HepG2 (cell line): Measurements from ENCODE around the gene FAM180A. TPM values are rescaled to one million over a fixed set of nuclear protein-coding genes. Genes with fewer than 3 reads are reported as not detected.

Experiments
- ATAC-seq: fragments of 200-7000 bp; cut with Tn5 transposase; 3 replicates; pipeline ENCODE4 v1.9.1; 2020; ENCODE audit warnings: mild to moderate bottlenecking, moderate library complexity
- BruUV-seq: library from RNA; stranded (reverse); fragments of 400-500 nt; replicated peaks from 2 replicates; lab custom pipeline; 2021; lab: Mats Ljungman, UMichigan
- CTCF ChIA-PET: fragments of 300-600 bp; formaldehyde crosslinking; extraction: SDS; loops from one replicate; lab custom pipeline; 2021; ENCODE audit warnings: low total read pairs, inconsistent platforms, low intra/inter-chr PET ratio; lab: Yijun Ruan, JAX
- POLR2A ChIA-PET: fragments of 350-600 bp; sonication (Branson Sonifier 250); formaldehyde crosslinking; loops from one replicate; lab custom pipeline; 2020; ENCODE audit warnings: antibody characterized with exemption, inconsistent platforms; lab: Yijun Ruan, JAX
- DNase-seq: peaks from one replicate; pipeline ENCODE4 v3.0.0-alpha.2; 2015; ENCODE audit warnings: low spot score
- FAIRE-seq: peaks from 3 replicates; lab custom pipeline; 2011; peaks lifted over from hg19 to GRCh38; lab: Jason Lieb, UNC
- H2AFZ ChIP-seq: one replicate; pipeline ENCODE4 v1.6.1; 2011; ENCODE audit warnings: low read length, inconsistent platforms
- H3K27ac ChIP-seq: fragments of 300-600 bp; 3 replicates; pipeline ENCODE4 v1.8.0; 2011; ENCODE audit warnings: mixed run types, mild to moderate bottlenecking, mixed read lengths, low read length, inconsistent platforms; ENCODE audit not compliant: insufficient read depth; ENCODE audit errors: extremely low read length
- H3K27me3 ChIP-seq, 2 experiments: fragments of 200-600 bp in 1 of 2; 2 replicates in 1 of 2; 3 replicates in 1 of 2; pipeline versions ENCODE4 v1.6.0 to v1.8.0; 2011; ENCODE audit warnings: low read length in 2 of 2, mild to moderate bottlenecking in 2 of 2, moderate library complexity in 2 of 2, inconsistent platforms in 1 of 2; ENCODE audit not compliant: insufficient read depth in 2 of 2, control insufficient read depth in 1 of 2
- H3K36me3 ChIP-seq, 2 experiments: fragments of 200-600 bp in 1 of 2; replicated peaks in 1 of 2; 2 replicates in 1 of 2; 3 replicates in 1 of 2; pipeline versions ENCODE4 v1.5.1 to v1.8.0; 2011; ENCODE audit warnings: low read length in 2 of 2, inconsistent platforms in 1 of 2; ENCODE audit not compliant: insufficient read depth in 2 of 2, control insufficient read depth in 1 of 2
- H3K4me1 ChIP-seq: 2 replicates; pipeline ENCODE4 v1.5.1; 2012; ENCODE audit warnings: low read length, inconsistent platforms; ENCODE audit not compliant: insufficient read depth
- H3K4me2 ChIP-seq: 2 replicates; pipeline ENCODE4 v1.6.0; 2011; ENCODE audit warnings: low read depth, low read length, inconsistent platforms
- H3K4me3 ChIP-seq, 3 experiments: fragments of 200-600 bp in 1 of 3; sonication (generic), shearing (Covaris generic) in 1 of 3; replicated peaks in 1 of 3; 2 replicates each; pipeline ENCODE4 v1.5.1; 2011 to 2016; ENCODE audit warnings: low read length in 3 of 3, inconsistent platforms in 2 of 3, low read depth in 2 of 3, mild to moderate bottlenecking in 2 of 3, control low read depth in 1 of 3, mixed read lengths in 1 of 3; ENCODE audit not compliant: insufficient read depth in 1 of 3
- H3K79me2 ChIP-seq: one replicate; pipeline ENCODE4 v1.6.1; 2011; ENCODE audit warnings: low read length, inconsistent platforms; ENCODE audit not compliant: insufficient read depth
- H3K9ac ChIP-seq: 2 replicates; pipeline ENCODE4 v1.6.0; 2011; ENCODE audit warnings: mild to moderate bottlenecking, low read depth, low read length, inconsistent platforms; ENCODE audit not compliant: insufficient read depth
- H3K9me3 ChIP-seq: 2 replicates; pipeline ENCODE4 v1.5.1; 2012; ENCODE audit warnings: mild to moderate bottlenecking, low read length
- H4K20me1 ChIP-seq: 2 replicates; pipeline ENCODE4 v1.6.0; 2011; ENCODE audit warnings: inconsistent platforms, mild to moderate bottlenecking, low read length, moderate library complexity; ENCODE audit not compliant: insufficient read depth
- ARHGAP35 ChIP-seq: sonication (generic); formaldehyde crosslinking; IDR thresholded peaks from 2 replicates; pipeline ENCODE4 v1.9.0; 2022; ENCODE audit warnings: mild to moderate bottlenecking, inconsistent platforms, moderate library complexity, missing genetic modification reagents, borderline replicate concordance
- ETV6 ChIP-seq: sonication (generic); formaldehyde crosslinking; conservative IDR thresholded peaks from 2 replicates; pipeline ENCODE4 v1.4.0; 2020; ENCODE audit warnings: missing genetic modification reagents
- GZF1 ChIP-seq: sonication (generic); formaldehyde crosslinking; IDR thresholded peaks from 2 replicates; pipeline ENCODE4 v1.5.1; 2020; ENCODE audit warnings: mild to moderate bottlenecking, missing genetic modification reagents
- HOXA3 ChIP-seq: sonication (generic); formaldehyde crosslinking; IDR thresholded peaks from 2 replicates; pipeline ENCODE4 v1.5.0; 2020; ENCODE audit warnings: missing genetic modification reagents
- MAFF ChIP-seq: IDR thresholded peaks from 2 replicates; pipeline ENCODE4 v1.6.1; 2011; ENCODE audit warnings: low read depth, low read length, improper control_type of control experiment
- MIXL1 ChIP-seq: IDR thresholded peaks from 2 replicates; pipeline ENCODE4 v1.6.1; 2016
- NBN ChIP-seq: fragments of 450-650 bp; conservative IDR thresholded peaks from 2 replicates; pipeline ENCODE4 v1.6.1; 2017
- NFKBIZ ChIP-seq: IDR thresholded peaks from 2 replicates; pipeline ENCODE4 v1.6.1; 2018; ENCODE audit warnings: missing genetic modification reagents, missing compliant biosample characterization
- RBM39 ChIP-seq: fragments of 200-400 bp; formaldehyde crosslinking; IDR thresholded peaks from one replicate; pipeline ENCODE4 v1.6.1; 2018; ENCODE audit warnings: antibody characterized with exemption, mild to moderate bottlenecking, low read depth, low read length; ENCODE audit not compliant: poor library complexity, severe bottlenecking
- REL ChIP-seq: sonication (generic); formaldehyde crosslinking; conservative IDR thresholded peaks from 2 replicates; pipeline ENCODE4 v1.8.0; 2022; ENCODE audit warnings: mild to moderate bottlenecking, missing genetic modification reagents, moderate library complexity
- RELA ChIP-seq: sonication (generic); formaldehyde crosslinking; IDR thresholded peaks from 2 replicates; pipeline ENCODE4 v1.4.0; 2020; ENCODE audit warnings: missing genetic modification reagents
- SALL1 ChIP-seq: sonication (generic); formaldehyde crosslinking; IDR thresholded peaks from 2 replicates; pipeline ENCODE4 v1.8.0; 2022; ENCODE audit warnings: mild to moderate bottlenecking, missing genetic modification reagents
- TBX2 ChIP-seq: sonication (generic); formaldehyde crosslinking; IDR thresholded peaks from 2 replicates; pipeline ENCODE4 v1.5.0; 2020; ENCODE audit warnings: missing genetic modification reagents, mild to moderate bottlenecking, borderline replicate concordance
- ZBTB8A ChIP-seq: sonication (generic); formaldehyde crosslinking; IDR thresholded peaks from 2 replicates; pipeline ENCODE4 v1.4.0; 2020; ENCODE audit warnings: mild to moderate bottlenecking, low read depth, missing genetic modification reagents, borderline replicate concordance
- ZIK1 ChIP-seq: sonication (generic); formaldehyde crosslinking; IDR thresholded peaks from 2 replicates; pipeline ENCODE4 v1.5.0; 2020; ENCODE audit warnings: mild to moderate bottlenecking, low read depth, missing genetic modification reagents, borderline replicate concordance
- ZNF878 ChIP-seq: sonication (generic); formaldehyde crosslinking; IDR thresholded peaks from 2 replicates; pipeline ENCODE4 v1.8.1; 2023; ENCODE audit warnings: mild to moderate bottlenecking, missing genetic modification reagents, moderate library complexity
- ZSCAN21 ChIP-seq: sonication (generic); formaldehyde crosslinking; IDR thresholded peaks from 2 replicates; pipeline ENCODE4 v1.8.0; 2022; ENCODE audit warnings: mild to moderate bottlenecking, missing genetic modification reagents, moderate library complexity, borderline replicate concordance
- WGBS: methylation state at CpG from one replicate; pipeline ENCODE4 v1.1.6; 2017; ENCODE audit warnings: low lambda C conversion rate; 5-methylcytosine and 5-hydroxymethylcytosine counted together
- in situ Hi-C: cut with HindIII; loops from 2 replicates; pipeline ENCODE4 v1.10.0; 2017; ENCODE audit warnings: low pct_unique_long_range_greater_than_20kb; ENCODE audit not compliant: extremely low pct_ligation_motif_present
- intact Hi-C: fragments of 100-400 bp; cut with micrococcal nuclease; formaldehyde crosslinking; loops from one replicate; pipeline ENCODE4 v1.10.0; 2022; ENCODE audit not compliant: unreplicated experiment
- polyA plus RNA-seq, 8 experiments: library from polyadenylated mRNA; depleted of rRNA in 3 of 8; stranded (reverse) in 7 of 8; unstranded in 1 of 8; fragments of >200 nt; fragmentation: Illumina TruSeq in 4 of 8; extraction: Trizol in 4 of 8; gene quantifications; 2 replicates each; pipeline versions ENCODE4 v1.2.1 to v1.2.3, GENCODE V29; 2011 to 2016; ENCODE audit warnings: low read depth in 4 of 8, missing spikeins in 1 of 8, mixed read lengths in 1 of 8; ENCODE audit not compliant: insufficient read depth in 1 of 8
- total RNA-seq, 5 experiments: library from RNA; depleted of rRNA; stranded (reverse); fragments of >200 nt; fragmentation: Illumina TruSeq; extraction: Trizol; gene quantifications; 2 replicates each; pipeline ENCODE4 v1.2.3, GENCODE V29; 2016; ENCODE audit warnings: low read depth in 1 of 5
- TF ChIP-seq, protein P1 (sequence below): sonication (generic); formaldehyde crosslinking; IDR thresholded peaks from 2 replicates; pipeline ENCODE4 v1.9.0; 2022; ENCODE audit warnings: low read depth, missing genetic modification reagents

The FAM180A gene
- total and polyA plus RNA-seq, 2 of the 13 experiments (the other 11 are each of a cell fraction or from before 2014, with no cell fraction given): not detected

- TF ChIP-seq MAFF (no peak), SALL1 (CRISPR knock-in tag) (no peak)
These were observed 30.4 kb downstream of the FAM180A start (continued) for GRCh38 chr7:135718219-135718618.

GRCh38 chr7:135717693-135718092 is 30.9 kb downstream of the FAM180A start:
- H3K4me1 ChIP-seq: peaks cover 5% of the 10 kb centered on the region; the same call in 1 of the 2 replicates
- no peak for TF ChIP-seq GZF1 (CRISPR knock-in tag)
- TF ChIP-seq ARHGAP35: no peak
- TF ChIP-seq, all 625 proteins: peak for 0
- WGBS: 97% methylated on average over 2 of the region's 3 CpGs
- Histone ChIP-seq H3K27ac (no peak overlapping the region), H3K4me2 (no peak overlapping the region), H3K9me3 (no peaks in the 10 kb centered on the region), H3K9ac (no peak overlapping the region), H3K36me3 (no peaks in the 10 kb centered on the region), H4K20me1 (no peaks in the 10 kb centered on the region), H3K79me2 (no peaks in the 10 kb centered on the region), H2AFZ (no peak overlapping the region), H3K27me3 (peaks cover 5 to 36% of the 10 kb centered on the region in 2 experiments; a peak in 4 of 5 replicates), H3K4me3 (no peak overlapping the region)
- no peak for DNase-seq
- POLR2A ChIA-PET: no interaction called here
- no peak for FAIRE-seq
- ATAC-seq: no peak
- CTCF ChIA-PET: no interaction called here
- intact Hi-C loops (no loop called here), in situ Hi-C loops (no loop called here)
- BruUV-seq: no TSS peak

- no peaks in the 10 kb centered on the region for H3K79me2 ChIP-seq
- DNase-seq (no peak), ATAC-seq (no peak), FAIRE-seq (no peak)
- no peaks in the 10 kb centered on the region for H3K36me3 ChIP-seq
- H3K27me3 ChIP-seq: peaks cover 5 to 36% of the 10 kb centered on the region in 2 experiments; a peak in 4 of 5 replicates
- H2AFZ ChIP-seq: no peak overlapping the region
- BruUV-seq: no TSS peak
- ChIA-PET POLR2A (no interaction called here), CTCF (no interaction called here)
- H3K9me3 ChIP-seq: no peaks in the 10 kb centered on the region
- no peaks in the 10 kb centered on the region for H4K20me1 ChIP-seq
- no peak overlapping the region for H3K27ac ChIP-seq
- H3K9ac ChIP-seq: no peak overlapping the region
- WGBS: 47% methylated on average over 9 of the region's 9 CpGs
- no peak overlapping the region for H3K4me2 ChIP-seq
- in situ Hi-C loops: no loop called here
- H3K4me3 ChIP-seq: no peak overlapping the region
- peaks cover 5% of the 10 kb centered on the region; the same call in 1 of the 2 replicates for H3K4me1 ChIP-seq
- intact Hi-C loops: no loop called here
- TF ChIP-seq ZNF878: no peak
- no peak for TF ChIP-seq REL (CRISPR knock-in tag)
- TF ChIP-seq ZSCAN21: no peak
- no peak for TF ChIP-seq ZIK1 (CRISPR knock-in tag)
- TF ChIP-seq ETV6 (CRISPR knock-in tag): no peak
- no peak for TF ChIP-seq RBM39
- TF ChIP-seq, protein P1, sequence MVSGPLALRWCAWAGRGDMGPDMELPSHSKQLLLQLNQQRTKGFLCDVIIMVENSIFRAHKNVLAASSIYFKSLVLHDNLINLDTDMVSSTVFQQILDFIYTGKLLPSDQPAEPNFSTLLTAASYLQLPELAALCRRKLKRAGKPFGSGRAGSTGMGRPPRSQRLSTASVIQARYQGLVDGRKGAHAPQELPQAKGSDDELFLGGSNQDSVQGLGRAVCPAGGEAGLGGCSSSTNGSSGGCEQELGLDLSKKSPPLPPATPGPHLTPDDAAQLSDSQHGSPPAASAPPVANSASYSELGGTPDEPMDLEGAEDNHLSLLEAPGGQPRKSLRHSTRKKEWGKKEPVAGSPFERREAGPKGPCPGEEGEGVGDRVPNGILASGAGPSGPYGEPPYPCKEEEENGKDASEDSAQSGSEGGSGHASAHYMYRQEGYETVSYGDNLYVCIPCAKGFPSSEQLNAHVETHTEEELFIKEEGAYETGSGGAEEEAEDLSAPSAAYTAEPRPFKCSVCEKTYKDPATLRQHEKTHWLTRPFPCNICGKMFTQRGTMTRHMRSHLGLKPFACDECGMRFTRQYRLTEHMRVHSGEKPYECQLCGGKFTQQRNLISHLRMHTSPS (CRISPR knock-in tag): no peak
- TF ChIP-seq NBN: no peak
- no peak for TF ChIP-seq MIXL1 (CRISPR knock-in tag)
- TF ChIP-seq HOXA3: no peak
- TF ChIP-seq RELA (CRISPR knock-in tag): no peak
- TF ChIP-seq TBX2 (CRISPR knock-in tag): no peak
- no peak for TF ChIP-seq NFKBIZ
- no peak for TF ChIP-seq ZBTB8A (CRISPR knock-in tag)
These were observed 31.9 kb downstream of the FAM180A start for GRCh38 chr7:135716677-135717238.
